HL-60 (cell line): Measurements from ENCODE around the gene MPV17L2.

Source experiments
- CTCF ChIP-seq: IDR thresholded peaks from one replicate; pipeline ENCODE4 v1.5.1; 2011; ENCODE audit warnings: low read length, control low read depth, inconsistent platforms; ENCODE audit not compliant: insufficient read depth
- GABPA ChIP-seq: IDR thresholded peaks from 2 replicates; pipeline ENCODE4 v1.6.1; 2012; ENCODE audit warnings: low read depth
- POLR2AphosphoS5 ChIP-seq: IDR thresholded peaks from 2 replicates; pipeline ENCODE4 v1.6.1; 2012; ENCODE audit warnings: low read depth
- REST ChIP-seq: IDR thresholded peaks from 2 replicates; pipeline ENCODE4 v1.6.1; 2012; ENCODE audit warnings: low read depth; ENCODE audit not compliant: insufficient replicate concordance
- SPI1 ChIP-seq: IDR thresholded peaks from 2 replicates; pipeline ENCODE4 v1.6.1; 2012; ENCODE audit warnings: low read depth, mild to moderate bottlenecking, borderline replicate concordance

GRCh38 chr19:18143902-18144301 is 49.1 kb upstream of the MPV17L2 start:
- TF ChIP-seq CTCF (no peak), REST (no peak), POLR2AphosphoS5 (no peak), GABPA (no peak), SPI1 (no peak)
